Neural crest cell (in vitro differentiated cells): Measurements from ENCODE around the gene TMEM9. TPM values are rescaled to one million over a fixed set of nuclear protein-coding genes. Genes with fewer than 3 reads are reported as not detected.
A peak's percentile ranks its signal among the peaks of the same experiment; 100 is the strongest.

Experiments used
- DNase-seq: peaks from one replicate; pipeline ENCODE4 v3.0.0; 2021; ENCODE audit warnings: low read depth, mixed read lengths, low spot score
- H3K27ac Mint-ChIP-seq: one replicate; pipeline ENCODE4 v1.8.0; 2021; ENCODE audit warnings: mild to moderate bottlenecking, mixed read lengths; ENCODE audit not compliant: unreplicated experiment
- H3K27me3 Mint-ChIP-seq: 2 replicates; pipeline ENCODE4 v1.8.0; 2021; ENCODE audit warnings: low read depth, mild to moderate bottlenecking, mixed read lengths
- H3K36me3 Mint-ChIP-seq: 2 replicates; pipeline ENCODE4 v1.8.0; 2021; ENCODE audit warnings: low read depth, mild to moderate bottlenecking, mixed read lengths
- H3K4me1 Mint-ChIP-seq: 2 replicates; pipeline ENCODE4 v1.8.0; 2021; ENCODE audit warnings: mixed read lengths
- H3K4me3 Mint-ChIP-seq: one replicate; pipeline ENCODE4 v1.8.0; 2021; ENCODE audit warnings: mild to moderate bottlenecking, mixed read lengths
- H3K9me3 Mint-ChIP-seq: 2 replicates; pipeline ENCODE4 v1.8.0; 2021; ENCODE audit warnings: mixed read lengths
- CTCF ChIP-seq: fragments of 200-600 bp; sonication (generic); conservative IDR thresholded peaks from 2 replicates; pipeline ENCODE4 v1.5.0; 2021; ENCODE audit warnings: antibody characterized with exemption, mild to moderate bottlenecking
- total RNA-seq: library from RNA; stranded (reverse); gene quantifications from 2 replicates; pipeline ENCODE4 v1.2.1, GENCODE V29; 2021

The TMEM9 gene
- total RNA-seq, 1 donor from 2014 or later, result 89.4 TPM

- Mint-ChIP-seq H3K27ac (no peak overlapping the region), H3K4me1 (no peaks in the 10 kb centered on the region), H3K4me3 (peak overlapping the region; percentile 69), H3K9me3 (no peaks in the 10 kb centered on the region), H3K36me3 (no peaks in the 10 kb centered on the region), H3K27me3 (peaks cover 29% of the 10 kb centered on the region)
- peak; percentile 74 for TF ChIP-seq CTCF
- peak; percentile 69 for DNase-seq
Measured at GRCh38 chr1:201119206-201120197, 34.8 kb downstream of the TMEM9 start.

- Mint-ChIP-seq H3K4me3 (peak overlapping the region; percentile 61), H3K4me1 (peaks cover 6% of the 10 kb centered on the region), H3K27me3 (peaks cover 34% of the 10 kb centered on the region), H3K27ac (no peak overlapping the region), H3K9me3 (no peaks in the 10 kb centered on the region), H3K36me3 (no peaks in the 10 kb centered on the region)
- TF ChIP-seq CTCF, result no peak
- no peak for DNase-seq
Measured at GRCh38 chr1:201116091-201116490, 38.2 kb downstream of the TMEM9 start.

- H3K36me3 Mint-ChIP-seq, result no peaks in the 10 kb centered on the region
- H3K27me3 Mint-ChIP-seq, result peaks cover 34% of the 10 kb centered on the region
- DNase-seq, result no peak
- peak overlapping the region; percentile 59 for H3K4me3 Mint-ChIP-seq
- TF ChIP-seq CTCF, result no peak
- no peaks in the 10 kb centered on the region for H3K9me3 Mint-ChIP-seq
- H3K27ac Mint-ChIP-seq, result no peak overlapping the region
- H3K4me1 Mint-ChIP-seq, result peaks cover 6% of the 10 kb centered on the region
Measured at GRCh38 chr1:201115390-201115937, 38.8 kb downstream of the TMEM9 start.

GRCh38 chr1:201114245-201115131, 39.8 kb downstream of the TMEM9 start:
- no peaks in the 10 kb centered on the region for H3K9me3 Mint-ChIP-seq
- no peaks in the 10 kb centered on the region for H3K36me3 Mint-ChIP-seq
- peak overlapping the region; percentile 67 for H3K27ac Mint-ChIP-seq
- peaks cover 34% of the 10 kb centered on the region for H3K27me3 Mint-ChIP-seq
- peaks cover 6% of the 10 kb centered on the region for H3K4me1 Mint-ChIP-seq
- DNase-seq, result peak; percentile 85
- peak; percentile 85 for TF ChIP-seq CTCF
- H3K4me3 Mint-ChIP-seq, result peak overlapping the region; percentile 77

- peaks cover 29% of the 10 kb centered on the region for H3K27me3 Mint-ChIP-seq
- no peaks in the 10 kb centered on the region for H3K9me3 Mint-ChIP-seq
- TF ChIP-seq CTCF, result no peak
- no peak for DNase-seq
- no peak overlapping the region for H3K27ac Mint-ChIP-seq
- peaks cover 9% of the 10 kb centered on the region for H3K4me1 Mint-ChIP-seq
- no peaks in the 10 kb centered on the region for H3K36me3 Mint-ChIP-seq
- H3K4me3 Mint-ChIP-seq, result peak overlapping the region; percentile 77
Measured at GRCh38 chr1:201113451-201114244, 40.6 kb downstream of the TMEM9 start.
